ENCODE results near the gene HERC4. TPM values are rescaled to one million over a fixed set of nuclear protein-coding genes. Genes with fewer than 3 reads are reported as not detected.

HERC4 gene
- total and polyA plus RNA-seq, 9 of the 15 experiments (the other 6 are each of a cell fraction or from before 2014, with no cell fraction given) = 12.5 to 33.5 (median 22.8) TPM

DNA sequence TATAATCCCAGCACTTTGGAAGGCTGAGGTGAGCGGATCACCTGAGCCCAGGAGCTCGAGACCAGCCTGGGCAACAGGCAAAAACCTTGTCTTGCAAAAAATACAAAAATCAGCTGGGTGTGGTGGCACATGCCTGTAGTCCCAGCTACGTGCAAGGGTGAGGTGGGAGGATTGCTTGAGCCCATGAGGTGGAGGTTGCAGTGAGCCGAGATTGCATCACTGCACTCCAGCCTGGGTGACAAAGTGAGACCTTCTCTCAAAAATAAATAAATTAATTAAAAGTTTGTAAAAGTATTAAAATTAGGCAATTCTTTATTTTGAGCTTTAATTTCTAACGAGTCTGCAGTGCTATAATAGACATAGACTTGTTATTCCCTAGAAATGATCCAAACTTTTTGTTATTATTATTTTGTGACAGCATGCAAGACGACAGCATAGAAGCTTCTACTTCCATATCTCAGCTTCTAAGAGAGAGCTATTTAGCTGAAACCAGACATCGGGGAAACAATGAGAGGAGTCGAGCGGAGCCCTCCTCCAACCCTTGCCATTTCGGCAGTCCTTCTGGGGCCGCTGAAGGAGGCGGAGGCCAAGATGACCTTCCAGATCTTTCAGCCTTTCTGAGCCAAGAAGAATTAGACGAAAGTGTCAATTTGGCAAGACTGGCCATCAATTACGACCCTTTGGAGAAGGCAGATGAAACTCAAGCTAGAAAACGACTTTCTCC, 46.1 kb upstream of the HERC4 start (continued):
- no peak for TF ChIP-seq NCOA2 (IDR thresholded peaks at IDR 0.05; ENCODE audit: partially characterized antibody in 2 of 2)
- TF ChIP-seq, protein P1, sequence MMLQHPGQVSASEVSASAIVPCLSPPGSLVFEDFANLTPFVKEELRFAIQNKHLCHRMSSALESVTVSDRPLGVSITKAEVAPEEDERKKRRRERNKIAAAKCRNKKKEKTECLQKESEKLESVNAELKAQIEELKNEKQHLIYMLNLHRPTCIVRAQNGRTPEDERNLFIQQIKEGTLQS (IDR thresholded peaks at IDR 0.05) = peak; percentile 68
- TF ChIP-seq, protein P1 (CRISPR knock-in tag; conservative IDR thresholded peaks at IDR 0.05) = no peak
- no peak for TF ChIP-seq ELF1 (tag; IDR thresholded peaks at IDR 0.05)
- TF ChIP-seq CEBPB (tag; IDR thresholded peaks at IDR 0.05) = peak; percentile 61
- TF ChIP-seq NFRKB (IDR thresholded peaks at IDR 0.05; ENCODE audit: low read depth) = no peak
- TF ChIP-seq EGR1 (conservative IDR thresholded peaks at IDR 0.05) = no peak
- TF ChIP-seq TAL1 (IDR thresholded peaks at IDR 0.05) = no peak
- peak; percentile 26; the same call in 1 of the 2 replicates for TF ChIP-seq RNF2 (IDR thresholded peaks at IDR 0.05)
- no peak for TF ChIP-seq BRF1 (IDR thresholded peaks at IDR 0.05; ENCODE audit: borderline replicate concordance, extremely low read depth, insufficient read length)
- no peak for TF ChIP-seq NR2F6 (CRISPR knock-in tag; IDR thresholded peaks at IDR 0.05)
- no peak for TF ChIP-seq XRCC3 (IDR thresholded peaks at IDR 0.05)

DNA sequence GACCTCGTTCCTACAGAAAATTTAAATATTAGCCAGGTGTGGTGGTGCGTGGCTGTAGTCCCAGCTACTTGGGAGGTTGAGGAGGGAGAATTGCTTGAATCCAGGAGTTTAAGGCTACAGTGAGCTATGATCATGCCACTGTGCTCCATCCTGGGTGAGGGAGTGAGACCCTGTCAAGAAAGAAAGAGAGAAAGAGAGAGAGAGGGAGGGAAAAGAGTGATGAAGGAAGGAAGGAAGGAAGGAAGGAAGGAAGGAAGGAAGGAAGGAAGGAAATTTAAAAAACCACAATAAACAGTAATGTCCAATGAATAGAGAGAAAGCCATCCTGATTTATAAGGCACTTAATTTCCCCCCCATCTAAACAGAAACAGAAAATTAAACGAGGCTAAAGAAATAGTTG, 43.6 kb upstream of the HERC4 start:
- no TSS peak for BruUV-seq (replicated peaks)
- in situ Hi-C loops (cut with MboI) = no loop called here
- Histone ChIP-seq H4K20me1 (replicated peaks; ENCODE audit: control insufficient read depth, insufficient read depth, low read length) (no peaks in the 10 kb centered on the region), H3K27me3 (ENCODE audit: control insufficient read depth in 2 of 2, insufficient read depth in 2 of 2, low read length in 2 of 2) (peaks cover 14% of the 10 kb centered on the region in 2 experiments; a peak in 4 of 5 replicates), H3K9me1 (ENCODE audit: control insufficient read depth, insufficient read depth, low read length) (no peaks in the 10 kb centered on the region), H2AFZ (ENCODE audit: low read depth, low read length) (no peak overlapping the region), H3K4me3 (no peak overlapping the region), H3K9ac (ENCODE audit: insufficient read depth in 1 of 2, low read depth in 2 of 2, low read length in 2 of 2) (no peak overlapping the region), H3K27ac (ENCODE audit: extremely low read depth, low read depth, low read length) (no peak overlapping the region), H3K36me3 (ENCODE audit: control insufficient read depth, insufficient read depth, low read length) (no peaks in the 10 kb centered on the region), H3K9me3 (replicated peaks; ENCODE audit: control insufficient read depth, insufficient read depth, low read depth, low read length) (no peaks in the 10 kb centered on the region), H3K4me2 (ENCODE audit: insufficient read depth, low read length) (no peak overlapping the region), H3K4me1 (replicated peaks in 1 of 2; ENCODE audit: control insufficient read depth in 2 of 2, insufficient read depth in 2 of 2, low read length in 2 of 2) (no peaks in the 10 kb centered on the region), H3K79me2 (ENCODE audit: control insufficient read depth, insufficient read depth, low read length) (no peaks in the 10 kb centered on the region)
- ChIA-PET CTCF (ENCODE audit: low intra/inter-chr PET ratio) (no interaction called here), POLR2A (no interaction called here)
- 0% methylated on average over 3 of the region's 3 CpGs for WGBS (ENCODE audit: insufficient coverage, low coverage, missing lambda C conversion rate)
- ATAC-seq (no peak), DNase-seq (ENCODE audit: extremely low read depth in 1 of 4, low spot score in 3 of 4) (no peak), FAIRE-seq (no peak)
- TF ChIP-seq, protein P2, sequence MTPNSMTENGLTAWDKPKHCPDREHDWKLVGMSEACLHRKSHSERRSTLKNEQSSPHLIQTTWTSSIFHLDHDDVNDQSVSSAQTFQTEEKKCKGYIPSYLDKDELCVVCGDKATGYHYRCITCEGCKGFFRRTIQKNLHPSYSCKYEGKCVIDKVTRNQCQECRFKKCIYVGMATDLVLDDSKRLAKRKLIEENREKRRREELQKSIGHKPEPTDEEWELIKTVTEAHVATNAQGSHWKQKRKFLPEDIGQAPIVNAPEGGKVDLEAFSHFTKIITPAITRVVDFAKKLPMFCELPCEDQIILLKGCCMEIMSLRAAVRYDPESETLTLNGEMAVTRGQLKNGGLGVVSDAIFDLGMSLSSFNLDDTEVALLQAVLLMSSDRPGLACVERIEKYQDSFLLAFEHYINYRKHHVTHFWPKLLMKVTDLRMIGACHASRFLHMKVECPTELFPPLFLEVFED (CRISPR knock-in tag; conservative IDR thresholded peaks at IDR 0.05) = no peak
- TF ChIP-seq BHLHE40 (IDR thresholded peaks at IDR 0.05; ENCODE audit: low read length) = no peak
- TF ChIP-seq ZNF124 (CRISPR knock-in tag; IDR thresholded peaks at IDR 0.05) = no peak
- TF ChIP-seq, protein P3, sequence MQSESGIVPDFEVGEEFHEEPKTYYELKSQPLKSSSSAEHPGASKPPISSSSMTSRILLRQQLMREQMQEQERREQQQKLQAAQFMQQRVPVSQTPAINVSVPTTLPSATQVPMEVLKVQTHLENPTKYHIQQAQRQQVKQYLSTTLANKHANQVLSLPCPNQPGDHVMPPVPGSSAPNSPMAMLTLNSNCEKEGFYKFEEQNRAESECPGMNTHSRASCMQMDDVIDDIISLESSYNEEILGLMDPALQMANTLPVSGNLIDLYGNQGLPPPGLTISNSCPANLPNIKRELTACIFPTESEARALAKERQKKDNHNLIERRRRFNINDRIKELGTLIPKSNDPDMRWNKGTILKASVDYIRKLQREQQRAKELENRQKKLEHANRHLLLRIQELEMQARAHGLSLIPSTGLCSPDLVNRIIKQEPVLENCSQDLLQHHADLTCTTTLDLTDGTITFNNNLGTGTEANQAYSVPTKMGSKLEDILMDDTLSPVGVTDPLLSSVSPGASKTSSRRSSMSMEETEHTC (IDR thresholded peaks at IDR 0.05) = no peak
- no peak for TF ChIP-seq SMAD2 (IDR thresholded peaks at IDR 0.05; ENCODE audit: low read depth, low read length)
- intact Hi-C loops (cut with micrococcal nuclease) = no loop called here
